HuH-7.5 (cell line): ENCODE results near the gene CAPN2.
"Not testable (repeated sequence)": the region's sequence is repeated elsewhere in the genome, so short reads cannot be mapped to it uniquely, and the experiment has no call there.

Experiments
- DNase-seq: peaks from one replicate; pipeline ENCODE4 v3.0.0; 2011; ENCODE audit warnings: low spot score

CAPN2 gene

GRCh38 chr1:223717123-223717522, 4.8 kb downstream of the CAPN2 start:
- DNase-seq = no peak

- no peak for DNase-seq
Measured at GRCh38 chr1:223717695-223718363, 5.5 kb downstream of the CAPN2 start.

- DNase-seq = no peak
Measured at GRCh38 chr1:223718850-223719249, 6.5 kb downstream of the CAPN2 start.

- DNase-seq = no peak
Measured at GRCh38 chr1:223720971-223721591, 8.7 kb downstream of the CAPN2 start.

GRCh38 chr1:223721658-223722607, 9.6 kb downstream of the CAPN2 start:
- DNase-seq = no peak

- no peak for DNase-seq
Measured at GRCh38 chr1:223723351-223723904, 11.1 kb downstream of the CAPN2 start.

GRCh38 chr1:223724376-223724775, 12.0 kb downstream of the CAPN2 start:
- DNase-seq = no peak

- DNase-seq = no peak
Measured at GRCh38 chr1:223725578-223725977, 13.2 kb downstream of the CAPN2 start.

GRCh38 chr1:223726380-223727001, 14.2 kb downstream of the CAPN2 start:
- no peak for DNase-seq

- DNase-seq = no peak
Measured at GRCh38 chr1:223727541-223727940, 15.2 kb downstream of the CAPN2 start.

GRCh38 chr1:223729906-223730305, 17.6 kb downstream of the CAPN2 start:
- DNase-seq = no peak

GRCh38 chr1:223730479-223731132, 18.3 kb downstream of the CAPN2 start:
- DNase-seq = no peak

GRCh38 chr1:223731133-223731770, 18.9 kb downstream of the CAPN2 start:
- no peak for DNase-seq

GRCh38 chr1:223732993-223733798, 20.9 kb downstream of the CAPN2 start:
- DNase-seq = no peak

GRCh38 chr1:223733898-223734852, 21.8 kb downstream of the CAPN2 start:
- DNase-seq = no peak

- DNase-seq = not testable (repeated sequence)
Measured at GRCh38 chr1:223736638-223737037, 24.3 kb downstream of the CAPN2 start.

- DNase-seq = no peak
Measured at GRCh38 chr1:223737342-223737741, 25.0 kb downstream of the CAPN2 start.

GRCh38 chr1:223738465-223739365, 26.4 kb downstream of the CAPN2 start:
- no peak for DNase-seq
